SW480 (cell line): ENCODE results near the gene WDR37.
"Not testable (repeated sequence)": the region's sequence is repeated elsewhere in the genome, so short reads cannot be mapped to it uniquely, and the experiment has no call there.

Source experiments
- DNase-seq: peaks from one replicate; pipeline ENCODE4 v3.0.0-alpha.2; 2016; ENCODE audit warnings: low spot score

The WDR37 gene

GRCh38 chr10:1056326-1057105 lies at the start of gene WDR37:
WDR37 (plus strand) TSS chr10:1056385; CDS start chr10:1072156, 15,771 bp downstream.
- DNase-seq: peak; percentile 40

- no peak for DNase-seq
These were observed 49.6 kb upstream of the WDR37 start for GRCh38 chr10:1006573-1006972.

- no peak for DNase-seq
These were observed 48.6 kb upstream of the WDR37 start for GRCh38 chr10:1007583-1007982.

GRCh38 chr10:1009071-1009494 lies 47.1 kb upstream of the WDR37 start:
- DNase-seq: no peak

- not testable (repeated sequence) for DNase-seq
These were observed 46.2 kb upstream of the WDR37 start for GRCh38 chr10:1009947-1010346.

GRCh38 chr10:1010703-1011102 lies 45.5 kb upstream of the WDR37 start:
- no peak for DNase-seq

- DNase-seq: no peak
These were observed 44.5 kb upstream of the WDR37 start for GRCh38 chr10:1011696-1012095.

GRCh38 chr10:1015688-1016087 lies 40.5 kb upstream of the WDR37 start:
- no peak for DNase-seq

GRCh38 chr10:1019362-1019761 lies 36.8 kb upstream of the WDR37 start:
- no peak for DNase-seq

- no peak for DNase-seq
These were observed 35.7 kb upstream of the WDR37 start for GRCh38 chr10:1020460-1020859.

GRCh38 chr10:1020958-1021357 lies 35.2 kb upstream of the WDR37 start:
- DNase-seq: no peak

GRCh38 chr10:1022413-1022812 lies 33.8 kb upstream of the WDR37 start:
- DNase-seq: no peak

- no peak for DNase-seq
These were observed 32.1 kb upstream of the WDR37 start for GRCh38 chr10:1024103-1024502.

- no peak for DNase-seq
These were observed 30.5 kb upstream of the WDR37 start, which contains the start of gene IDI2 for GRCh38 chr10:1025683-1026082. IDI2 (minus strand) TSS chr10:1025859; CDS start chr10:1024723, 1,136 bp downstream.

GRCh38 chr10:1026578-1026977 lies 29.6 kb upstream of the WDR37 start:
- DNase-seq: no peak

- no peak for DNase-seq
These were observed 26.3 kb upstream of the WDR37 start for GRCh38 chr10:1029838-1030237.

GRCh38 chr10:1033601-1034000 lies 22.6 kb upstream of the WDR37 start:
- DNase-seq: no peak

- DNase-seq: no peak
These were observed 21.4 kb upstream of the WDR37 start for GRCh38 chr10:1034758-1035157.

GRCh38 chr10:1035201-1035600 lies 21.0 kb upstream of the WDR37 start:
- no peak for DNase-seq

GRCh38 chr10:1036341-1036791 lies 19.8 kb upstream of the WDR37 start:
- DNase-seq: peak; percentile 2

GRCh38 chr10:1037098-1037497 lies 19.1 kb upstream of the WDR37 start:
- DNase-seq: no peak

GRCh38 chr10:1038769-1039168 lies 17.4 kb upstream of the WDR37 start:
- not testable (repeated sequence) for DNase-seq

- no peak for DNase-seq
These were observed 16.1 kb upstream of the WDR37 start for GRCh38 chr10:1040133-1040532.

GRCh38 chr10:1041514-1041913 lies 14.7 kb upstream of the WDR37 start:
- no peak for DNase-seq
